A549 (cell line): ENCODE data around the gene TCF12. TPM values are rescaled to one million over a fixed set of nuclear protein-coding genes. Genes with fewer than 3 reads are reported as not detected.

ENCODE experiments used
- ATAC-seq, 2 experiments: fragments of 200-7000 bp in 1 of 2; fragments of >200 bp in 1 of 2; cut with Nextera tagmentation in 1 of 2; cut with Tn5 transposase in 1 of 2; 3 replicates each; pipeline versions ENCODE4 v1.8.0 to v1.9.1; 2018 to 2020; ENCODE audit warnings: mild to moderate bottlenecking in 1 of 2, moderate library complexity in 1 of 2
- CTCF ChIA-PET: fragments of 300-600 bp; sonication (Branson Sonifier 250); formaldehyde crosslinking; extraction: SDS; loops from one replicate; lab custom pipeline; 2021; ENCODE audit warnings: antibody characterized with exemption, inconsistent platforms; lab: Yijun Ruan, JAX
- POLR2A ChIA-PET: fragments of 350-600 bp; formaldehyde crosslinking; extraction: SDS; loops from one replicate; lab custom pipeline; 2021; ENCODE audit warnings: antibody characterized with exemption, inconsistent platforms; lab: Yijun Ruan, JAX
- DNase-seq, 2 experiments: peaks; one replicate each; pipeline versions ENCODE4 v3.0.0 to v3.0.0-alpha.2; 2011 to 2016; ENCODE audit warnings: low read depth in 1 of 2, low spot score in 1 of 2
- FAIRE-seq: peaks from 2 replicates; lab custom pipeline; 2011; peaks lifted over from hg19 to GRCh38; lab: Jason Lieb, UNC
- H3K27ac ChIP-seq, 2 experiments: fragments of >200 bp; sonication (Bioruptor Twin); formaldehyde crosslinking; 3 replicates each; pipeline ENCODE4 v1.5.1; 2016 to 2017
- H3K4me1 ChIP-seq: fragments of >200 bp; sonication (Bioruptor Twin); formaldehyde crosslinking; 3 replicates; pipeline ENCODE4 v1.6.1; 2016
- H3K4me2 ChIP-seq: fragments of >200 bp; sonication (Bioruptor Twin); formaldehyde crosslinking; 3 replicates; pipeline ENCODE4 v1.6.1; 2016
- H3K4me3 ChIP-seq: fragments of >200 bp; sonication (Bioruptor Twin); formaldehyde crosslinking; 3 replicates; pipeline ENCODE4 v1.5.1; 2016
- H3K9me3 ChIP-seq: fragments of >200 bp; sonication (Bioruptor Twin); formaldehyde crosslinking; 3 replicates; pipeline ENCODE4 v1.6.1; 2016
- CBX2 ChIP-seq: fragments of 200-600 bp; sonication (generic); IDR thresholded peaks from 2 replicates; pipeline ENCODE4 v1.6.1; 2016; ENCODE audit warnings: low read depth, mild to moderate bottlenecking, borderline replicate concordance
- CBX8 ChIP-seq: fragments of 200-600 bp; sonication (generic); IDR thresholded peaks from 2 replicates; pipeline ENCODE4 v1.6.1; 2016
- ESRRA ChIP-seq: fragments of 150-350 bp; IDR thresholded peaks from 2 replicates; pipeline ENCODE4 v1.6.1; 2014; ENCODE audit warnings: mild to moderate bottlenecking, low read length, borderline replicate concordance
- FOSB ChIP-seq: fragments of 250-450 bp; sonication (Bioruptor Pico); IDR thresholded peaks from 2 replicates; pipeline ENCODE4 v1.5.0; 2020; ENCODE audit warnings: mild to moderate bottlenecking, moderate library complexity
- FOSL2 ChIP-seq, 2 experiments: fragments of 450-650 bp in 1 of 2; fragments of >200 bp in 1 of 2; sonication (Bioruptor Twin) in 1 of 2; formaldehyde crosslinking; IDR thresholded peaks; 2 replicates each; pipeline versions ENCODE4 v1.5.0 to v1.6.1; 2016 to 2020; ENCODE audit warnings: mild to moderate bottlenecking in 1 of 2, moderate library complexity in 1 of 2
- HDAC2 ChIP-seq: fragments of 200-600 bp; sonication (generic); IDR thresholded peaks from 2 replicates; pipeline ENCODE4 v1.6.1; 2016
- HOXA7 ChIP-seq: fragments of 250-450 bp; sonication (Bioruptor Pico); IDR thresholded peaks from 2 replicates; pipeline ENCODE4 v1.5.0; 2020; ENCODE audit warnings: mild to moderate bottlenecking, moderate library complexity
- HOXB5 ChIP-seq: fragments of 250-450 bp; sonication (Bioruptor Pico); IDR thresholded peaks from 2 replicates; pipeline ENCODE4 v1.5.0; 2020; ENCODE audit warnings: mild to moderate bottlenecking, moderate library complexity
- JUN ChIP-seq, 2 experiments: fragments of >200 bp; sonication (Bioruptor Twin); formaldehyde crosslinking; IDR thresholded peaks; 2 replicates in 1 of 2; 3 replicates in 1 of 2; pipeline ENCODE4 v1.6.1; 2016 to 2017
- KDM1A ChIP-seq: fragments of 200-600 bp; sonication (generic); IDR thresholded peaks from 2 replicates; pipeline ENCODE4 v1.6.1; 2016; ENCODE audit warnings: low read depth, mild to moderate bottlenecking
- MAZ ChIP-seq: fragments of 150-350 bp; IDR thresholded peaks from 2 replicates; pipeline ENCODE4 v1.6.1; 2014; ENCODE audit warnings: antibody characterized with exemption, low read depth, low read length, borderline replicate concordance
- MYC ChIP-seq: IDR thresholded peaks from 2 replicates; pipeline ENCODE4 v1.6.1; 2012; ENCODE audit warnings: mild to moderate bottlenecking, inconsistent platforms, low read length, improper control_type of control experiment, borderline replicate concordance
- NPAS2 ChIP-seq: fragments of 250-450 bp; sonication (Bioruptor Pico); IDR thresholded peaks from 2 replicates; pipeline ENCODE4 v1.8.0; 2022; ENCODE audit warnings: mild to moderate bottlenecking, moderate library complexity, borderline replicate concordance
- NR3C1 ChIP-seq: fragments of >200 bp; sonication (Bioruptor Twin); formaldehyde crosslinking; IDR thresholded peaks from 3 replicates; pipeline ENCODE4 v1.6.1; 2017
- PHF8 ChIP-seq: fragments of 200-600 bp; sonication (generic); IDR thresholded peaks from 2 replicates; pipeline ENCODE4 v1.6.1; 2016; ENCODE audit warnings: low read depth, mild to moderate bottlenecking, antibody characterized with exemption, moderate library complexity, borderline replicate concordance
- POLR2AphosphoS2 ChIP-seq: conservative IDR thresholded peaks from 2 replicates; pipeline ENCODE4 v1.6.1; 2012; ENCODE audit warnings: low read length, improper control_type of control experiment, inconsistent platforms
- RFX5 ChIP-seq: fragments of 450-650 bp; IDR thresholded peaks from 2 replicates; pipeline ENCODE4 v1.7.1; 2014; ENCODE audit warnings: antibody characterized with exemption, mild to moderate bottlenecking, moderate library complexity
- ZNF302 ChIP-seq: fragments of 250-450 bp; sonication (Bioruptor Pico); IDR thresholded peaks from 2 replicates; pipeline ENCODE4 v1.9.0; 2021; ENCODE audit warnings: inconsistent platforms, mild to moderate bottlenecking, moderate library complexity
- WGBS: methylation state at CpG from one replicate; pipeline ENCODE4 v1.1.6; 2017; ENCODE audit errors: missing lambda C conversion rate; 5-methylcytosine and 5-hydroxymethylcytosine counted together
- polyA plus RNA-seq, 4 experiments: library from polyadenylated mRNA; depleted of rRNA in 3 of 4; stranded (reverse); fragments of >200 nt; fragmentation: RNase III in 1 of 4; extraction: RNeasy Plus Mini Kit Qiagen cat#74134 plus additional on column Dnase treatment in 1 of 4; gene quantifications; 2 replicates in 3 of 4; 3 replicates in 1 of 4; pipeline ENCODE4 v1.2.3, GENCODE V29; 2011 to 2017
- TF ChIP-seq, protein P1 (sequence below): fragments of >200 bp; sonication (Bioruptor Twin); formaldehyde crosslinking; IDR thresholded peaks from 3 replicates; pipeline ENCODE4 v1.6.1; 2016
- TF ChIP-seq, protein P2 (sequence below): fragments of >200 bp; sonication (Bioruptor Twin); formaldehyde crosslinking; IDR thresholded peaks from 2 replicates; pipeline ENCODE4 v1.6.1; 2016
- TF ChIP-seq, protein P3 (sequence below): fragments of >200 bp; sonication (Bioruptor Twin); formaldehyde crosslinking; IDR thresholded peaks from 3 replicates; pipeline ENCODE4 v1.5.1; 2016
- TF ChIP-seq, protein P4 (sequence below): IDR thresholded peaks from 2 replicates; pipeline ENCODE4 v1.6.1; 2012; ENCODE audit warnings: low read depth, borderline replicate concordance
- TF ChIP-seq, protein P5 (sequence below): fragments of 450-650 bp; IDR thresholded peaks from 2 replicates; pipeline ENCODE4 v1.6.1; 2014; ENCODE audit warnings: antibody characterized with exemption

Gene TCF12
- polyA plus RNA-seq, 2 of the 4 experiments (the other 2 are of a cell fraction) = 36.3 to 121 TPM

DNA sequence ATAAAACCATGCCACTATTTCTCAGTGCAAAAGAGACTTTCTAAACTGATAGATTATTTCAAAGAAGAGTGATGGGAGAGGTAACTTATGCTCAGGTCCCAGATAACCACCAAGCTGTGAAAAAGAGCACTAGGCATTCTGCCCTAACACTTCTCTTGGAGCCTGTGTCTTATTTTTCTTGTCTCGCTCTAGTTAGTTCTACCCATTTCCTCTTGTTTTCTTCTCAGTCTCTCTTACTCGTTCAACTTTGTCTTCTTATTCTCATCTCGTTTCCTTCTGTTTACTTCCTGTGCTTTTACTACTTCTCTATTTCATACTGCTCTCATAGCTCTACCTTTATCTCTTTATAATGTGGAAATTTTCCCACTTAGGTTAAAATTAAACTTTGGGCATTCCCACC is 366.1 kb downstream of the TCF12 start:
- TF ChIP-seq, protein P1, sequence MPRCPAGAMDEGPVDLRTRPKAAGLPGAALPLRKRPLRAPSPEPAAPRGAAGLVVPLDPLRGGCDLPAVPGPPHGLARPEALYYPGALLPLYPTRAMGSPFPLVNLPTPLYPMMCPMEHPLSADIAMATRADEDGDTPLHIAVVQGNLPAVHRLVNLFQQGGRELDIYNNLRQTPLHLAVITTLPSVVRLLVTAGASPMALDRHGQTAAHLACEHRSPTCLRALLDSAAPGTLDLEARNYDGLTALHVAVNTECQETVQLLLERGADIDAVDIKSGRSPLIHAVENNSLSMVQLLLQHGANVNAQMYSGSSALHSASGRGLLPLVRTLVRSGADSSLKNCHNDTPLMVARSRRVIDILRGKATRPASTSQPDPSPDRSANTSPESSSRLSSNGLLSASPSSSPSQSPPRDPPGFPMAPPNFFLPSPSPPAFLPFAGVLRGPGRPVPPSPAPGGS = no peak
- TF ChIP-seq ESRRA (no peak), POLR2AphosphoS2 (no peak), KDM1A (no peak), MAZ (no peak), HOXA7 (CRISPR knock-in tag) (no peak), ZNF302 (CRISPR knock-in tag) (no peak), NR3C1 (no peak), PHF8 (no peak), MYC (no peak), HOXB5 (CRISPR knock-in tag) (no peak), NPAS2 (CRISPR knock-in tag) (no peak), FOSL2 (IDR thresholded peaks at IDR 0.05) (no peak), FOSL2 (CRISPR knock-in tag; IDR thresholded peaks at IDR 0.05) (no peak), RFX5 (no peak)
- TF ChIP-seq, protein P2, sequence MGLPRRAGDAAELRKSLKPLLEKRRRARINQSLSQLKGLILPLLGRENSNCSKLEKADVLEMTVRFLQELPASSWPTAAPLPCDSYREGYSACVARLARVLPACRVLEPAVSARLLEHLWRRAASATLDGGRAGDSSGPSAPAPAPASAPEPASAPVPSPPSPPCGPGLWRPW = no peak
- DNase-seq = no peak
- no peak overlapping the region for H3K4me3 ChIP-seq
- no peak overlapping the region for H3K27ac ChIP-seq
- no peak for FAIRE-seq
- H3K9me3 ChIP-seq = no peaks in the 10 kb centered on the region
- CTCF ChIA-PET = interaction anchor here (0.6 to 7.1 kb wide), 4 partner anchors 22 to 366 kb away, joined by 3 to 49 read pairs (median 3); no protein-coding TSS in a partner anchor
- WGBS = 90% methylated on average over 3 of the region's 3 CpGs
- H3K4me2 ChIP-seq = no peak overlapping the region
- ATAC-seq = no peak
- no peaks in the 10 kb centered on the region for H3K4me1 ChIP-seq
- POLR2A ChIA-PET = no interaction called here

DNA sequence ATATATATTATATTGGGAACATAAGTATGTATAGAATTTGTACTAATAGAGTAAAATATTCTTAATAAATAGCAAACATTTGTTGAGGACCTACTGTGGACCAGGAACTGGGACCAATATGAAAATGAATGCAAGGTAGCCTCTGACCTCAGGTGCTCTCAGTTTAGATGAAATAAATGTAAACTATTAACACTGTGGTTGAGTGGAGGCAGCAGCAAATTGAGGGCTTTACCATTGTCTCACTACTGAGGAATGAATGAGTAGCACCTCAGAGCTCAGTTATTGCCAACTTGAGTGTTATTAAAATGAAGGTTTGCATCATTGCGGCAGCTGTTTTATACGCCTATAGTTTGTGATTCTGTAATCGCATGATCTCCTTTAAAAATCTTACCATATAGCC is 366.9 kb downstream of the TCF12 start:
- H3K4me3 ChIP-seq = no peak overlapping the region
- H3K4me2 ChIP-seq = no peak overlapping the region
- DNase-seq (no peak), ATAC-seq (no peak), FAIRE-seq (no peak)
- POLR2A ChIA-PET = no interaction called here
- CTCF ChIA-PET = interaction anchor here (0.7 to 7.1 kb wide), 3 partner anchors 21 to 242 kb away, joined by 3 to 49 read pairs (median 3); no protein-coding TSS in a partner anchor
- no peak overlapping the region for H3K27ac ChIP-seq
- 100% methylated on average over 3 of the region's 3 CpGs for WGBS
- H3K9me3 ChIP-seq = no peaks in the 10 kb centered on the region
- no peaks in the 10 kb centered on the region for H3K4me1 ChIP-seq
- TF ChIP-seq, protein P3, sequence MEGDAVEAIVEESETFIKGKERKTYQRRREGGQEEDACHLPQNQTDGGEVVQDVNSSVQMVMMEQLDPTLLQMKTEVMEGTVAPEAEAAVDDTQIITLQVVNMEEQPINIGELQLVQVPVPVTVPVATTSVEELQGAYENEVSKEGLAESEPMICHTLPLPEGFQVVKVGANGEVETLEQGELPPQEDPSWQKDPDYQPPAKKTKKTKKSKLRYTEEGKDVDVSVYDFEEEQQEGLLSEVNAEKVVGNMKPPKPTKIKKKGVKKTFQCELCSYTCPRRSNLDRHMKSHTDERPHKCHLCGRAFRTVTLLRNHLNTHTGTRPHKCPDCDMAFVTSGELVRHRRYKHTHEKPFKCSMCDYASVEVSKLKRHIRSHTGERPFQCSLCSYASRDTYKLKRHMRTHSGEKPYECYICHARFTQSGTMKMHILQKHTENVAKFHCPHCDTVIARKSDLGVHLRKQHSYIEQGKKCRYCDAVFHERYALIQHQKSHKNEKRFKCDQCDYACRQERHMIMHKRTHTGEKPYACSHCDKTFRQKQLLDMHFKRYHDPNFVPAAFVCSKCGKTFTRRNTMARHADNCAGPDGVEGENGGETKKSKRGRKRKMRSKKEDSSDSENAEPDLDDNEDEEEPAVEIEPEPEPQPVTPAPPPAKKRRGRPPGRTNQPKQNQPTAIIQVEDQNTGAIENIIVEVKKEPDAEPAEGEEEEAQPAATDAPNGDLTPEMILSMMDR = no peak
- no peak for TF ChIP-seq PHF8
- no peak for TF ChIP-seq MYC
- TF ChIP-seq CBX8 = no peak
- TF ChIP-seq FOSB (CRISPR knock-in tag) = no peak
- no peak for TF ChIP-seq HDAC2
- no peak for TF ChIP-seq JUN (IDR thresholded peaks at IDR 0.05)
- TF ChIP-seq CBX2 = no peak
- TF ChIP-seq, protein P4, sequence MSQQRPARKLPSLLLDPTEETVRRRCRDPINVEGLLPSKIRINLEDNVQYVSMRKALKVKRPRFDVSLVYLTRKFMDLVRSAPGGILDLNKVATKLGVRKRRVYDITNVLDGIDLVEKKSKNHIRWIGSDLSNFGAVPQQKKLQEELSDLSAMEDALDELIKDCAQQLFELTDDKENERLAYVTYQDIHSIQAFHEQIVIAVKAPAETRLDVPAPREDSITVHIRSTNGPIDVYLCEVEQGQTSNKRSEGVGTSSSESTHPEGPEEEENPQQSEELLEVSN = no peak
- TF ChIP-seq, protein P5, sequence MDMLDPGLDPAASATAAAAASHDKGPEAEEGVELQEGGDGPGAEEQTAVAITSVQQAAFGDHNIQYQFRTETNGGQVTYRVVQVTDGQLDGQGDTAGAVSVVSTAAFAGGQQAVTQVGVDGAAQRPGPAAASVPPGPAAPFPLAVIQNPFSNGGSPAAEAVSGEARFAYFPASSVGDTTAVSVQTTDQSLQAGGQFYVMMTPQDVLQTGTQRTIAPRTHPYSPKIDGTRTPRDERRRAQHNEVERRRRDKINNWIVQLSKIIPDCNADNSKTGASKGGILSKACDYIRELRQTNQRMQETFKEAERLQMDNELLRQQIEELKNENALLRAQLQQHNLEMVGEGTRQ = no peak
- TF ChIP-seq, all 56 proteins: peak for 0
